DOHH2 (cell line): ENCODE data around the gene SPOCK2.

ENCODE experiments used
- EZH2phosphoT487 ChIP-seq: fragments of 200-600 bp; sonication (generic); IDR thresholded peaks from 2 replicates; pipeline ENCODE4 v1.6.1; 2017; ENCODE audit warnings: borderline replicate concordance, mild to moderate bottlenecking, antibody characterized with exemption, low read length, moderate library complexity, mixed read lengths
- TF ChIP-seq, protein P1 (sequence below): fragments of 200-600 bp; sonication (generic); IDR thresholded peaks from one replicate; pipeline ENCODE4 v1.5.1; 2014; ENCODE audit warnings: antibody characterized with exemption, mild to moderate bottlenecking, low read depth, low read length; ENCODE audit not compliant: poor library complexity, severe bottlenecking

DNA sequence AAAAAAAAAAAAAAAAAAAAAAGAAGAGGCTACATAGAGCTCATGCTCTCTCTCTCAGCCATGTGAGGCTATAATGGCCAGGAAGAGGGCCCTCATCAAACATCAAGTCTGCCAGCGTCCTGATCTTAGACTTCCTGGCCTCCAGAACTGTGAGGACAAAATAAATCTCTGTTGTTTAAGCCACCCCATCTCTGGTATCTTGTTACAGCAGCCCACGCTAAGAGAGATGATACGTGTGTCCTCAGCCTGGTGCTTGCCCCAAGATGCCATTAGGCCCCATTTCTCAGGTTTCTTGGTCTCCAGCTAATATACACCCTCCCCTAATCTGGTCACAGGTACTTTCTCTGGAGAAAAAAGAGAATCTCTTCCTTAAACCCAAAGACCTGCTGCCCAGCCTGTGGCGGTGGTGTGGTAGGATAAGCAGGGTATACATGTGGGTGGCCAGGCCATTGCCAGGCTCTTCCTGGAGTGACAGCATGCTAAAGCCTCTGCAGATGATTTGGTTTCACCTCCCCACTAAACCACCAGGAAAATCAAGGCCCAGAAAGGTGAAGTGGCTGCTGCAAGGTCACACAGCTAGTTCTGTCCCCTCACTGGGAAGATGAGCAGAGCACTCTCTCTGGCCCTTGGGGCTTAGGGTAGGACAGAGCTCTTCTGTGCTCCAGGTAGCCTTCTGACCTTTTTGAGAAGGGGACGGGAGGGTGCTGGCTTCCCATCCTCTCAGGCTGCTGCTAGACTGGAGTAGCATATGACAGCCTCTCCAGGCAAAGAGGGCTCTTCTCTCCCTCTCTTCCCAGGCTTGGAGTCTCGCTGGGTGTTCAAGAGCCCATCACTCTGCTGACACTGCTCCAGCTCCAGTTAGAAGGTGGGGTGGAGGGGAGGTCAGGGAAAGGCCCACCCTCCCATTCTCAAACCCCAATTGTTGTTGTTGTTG, 5.2 kb downstream of the SPOCK2 start:
- TF ChIP-seq, protein P1, sequence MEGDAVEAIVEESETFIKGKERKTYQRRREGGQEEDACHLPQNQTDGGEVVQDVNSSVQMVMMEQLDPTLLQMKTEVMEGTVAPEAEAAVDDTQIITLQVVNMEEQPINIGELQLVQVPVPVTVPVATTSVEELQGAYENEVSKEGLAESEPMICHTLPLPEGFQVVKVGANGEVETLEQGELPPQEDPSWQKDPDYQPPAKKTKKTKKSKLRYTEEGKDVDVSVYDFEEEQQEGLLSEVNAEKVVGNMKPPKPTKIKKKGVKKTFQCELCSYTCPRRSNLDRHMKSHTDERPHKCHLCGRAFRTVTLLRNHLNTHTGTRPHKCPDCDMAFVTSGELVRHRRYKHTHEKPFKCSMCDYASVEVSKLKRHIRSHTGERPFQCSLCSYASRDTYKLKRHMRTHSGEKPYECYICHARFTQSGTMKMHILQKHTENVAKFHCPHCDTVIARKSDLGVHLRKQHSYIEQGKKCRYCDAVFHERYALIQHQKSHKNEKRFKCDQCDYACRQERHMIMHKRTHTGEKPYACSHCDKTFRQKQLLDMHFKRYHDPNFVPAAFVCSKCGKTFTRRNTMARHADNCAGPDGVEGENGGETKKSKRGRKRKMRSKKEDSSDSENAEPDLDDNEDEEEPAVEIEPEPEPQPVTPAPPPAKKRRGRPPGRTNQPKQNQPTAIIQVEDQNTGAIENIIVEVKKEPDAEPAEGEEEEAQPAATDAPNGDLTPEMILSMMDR, result no peak
- no peak for TF ChIP-seq EZH2phosphoT487
